Neuronal stem cell (in vitro differentiated cells): ENCODE measurements around the gene PTPRG.

Experiments
- DNase-seq: peaks from one replicate; pipeline ENCODE4 v3.0.0-alpha.2; 2013; ENCODE audit warnings: low spot score
- H2AFZ ChIP-seq: one replicate; pipeline ENCODE4 v1.6.1; 2013; ENCODE audit warnings: mild to moderate bottlenecking, low read length, inconsistent platforms
- H2AK5ac ChIP-seq: 2 replicates; pipeline ENCODE4 v1.6.1; 2013; ENCODE audit warnings: low read depth, mild to moderate bottlenecking, inconsistent platforms, low read length, moderate library complexity, mixed read lengths
- H2BK120ac ChIP-seq: 2 replicates; pipeline ENCODE4 v1.6.1; 2013; ENCODE audit warnings: low read depth, mild to moderate bottlenecking, inconsistent platforms, low read length, moderate library complexity, mixed read lengths
- H2BK12ac ChIP-seq: one replicate; pipeline ENCODE4 v1.6.1; 2013; ENCODE audit warnings: low read length, inconsistent platforms
- H2BK15ac ChIP-seq: 2 replicates; pipeline ENCODE4 v1.6.1; 2013; ENCODE audit warnings: mild to moderate bottlenecking, low read length, inconsistent platforms, mixed read lengths
- H2BK5ac ChIP-seq: one replicate; pipeline ENCODE4 v1.6.1; 2013; ENCODE audit warnings: inconsistent platforms, mild to moderate bottlenecking, low read length, moderate library complexity
- H3K14ac ChIP-seq: one replicate; pipeline ENCODE4 v1.6.1; 2013; ENCODE audit warnings: low read length, inconsistent platforms
- H3K18ac ChIP-seq: 2 replicates; pipeline ENCODE4 v1.6.1; 2013; ENCODE audit warnings: low read length, inconsistent platforms
- H3K23ac ChIP-seq: 2 replicates; pipeline ENCODE4 v1.6.1; 2013; ENCODE audit warnings: low read depth, mild to moderate bottlenecking, mixed read lengths, low read length, inconsistent platforms; ENCODE audit not compliant: poor library complexity
- H3K27ac ChIP-seq: replicated peaks from 3 replicates; pipeline ENCODE4 v1.5.1; 2013; ENCODE audit warnings: low read length, inconsistent platforms
- H3K27me3 ChIP-seq, 3 experiments: 2 replicates each; pipeline ENCODE4 v1.6.1; 2013; ENCODE audit warnings: low read length in 3 of 3, mild to moderate bottlenecking in 2 of 3, inconsistent platforms in 1 of 3, low read depth in 1 of 3, mixed read lengths in 1 of 3, moderate library complexity in 1 of 3; ENCODE audit not compliant: control insufficient read depth in 3 of 3, insufficient read depth in 3 of 3
- H3K36me3 ChIP-seq, 2 donors: replicated peaks in 1 of 2; 2 replicates each; pipeline ENCODE4 v1.6.1; 2013; ENCODE audit warnings: low read length in 2 of 2; ENCODE audit not compliant: control insufficient read depth in 2 of 2, insufficient read depth in 2 of 2
- H3K4ac ChIP-seq: 2 replicates; pipeline ENCODE4 v1.6.1; 2013; ENCODE audit warnings: inconsistent platforms, mild to moderate bottlenecking, low read length, moderate library complexity
- H3K4me1 ChIP-seq, 2 donors: 1 replicate in 1 of 2; 2 replicates in 1 of 2; pipeline ENCODE4 v1.6.1; 2013; ENCODE audit warnings: low read length in 2 of 2, low read depth in 1 of 2; ENCODE audit not compliant: control insufficient read depth in 2 of 2, insufficient read depth in 1 of 2
- H3K4me2 ChIP-seq: one replicate; pipeline ENCODE4 v1.6.1; 2013; ENCODE audit warnings: mild to moderate bottlenecking, low read length, inconsistent platforms; ENCODE audit not compliant: insufficient read depth, poor library complexity, severe bottlenecking
- H3K4me3 ChIP-seq, 2 donors: 2 replicates each; pipeline ENCODE4 v1.5.1; 2013; ENCODE audit warnings: low read length in 2 of 2, mild to moderate bottlenecking in 2 of 2, inconsistent platforms in 1 of 2, moderate library complexity in 1 of 2
- H3K79me1 ChIP-seq: one replicate; pipeline ENCODE4 v1.6.1; 2013; ENCODE audit warnings: low read depth, mild to moderate bottlenecking, inconsistent platforms, low read length, moderate library complexity
- H3K9ac ChIP-seq: one replicate; pipeline ENCODE4 v1.6.1; 2013; ENCODE audit warnings: mild to moderate bottlenecking, low read depth, low read length, inconsistent platforms; ENCODE audit not compliant: poor library complexity
- H3K9me3 ChIP-seq, 2 donors: replicated peaks in 1 of 2; 2 replicates each; pipeline versions ENCODE3 to v1.6.1; 2013; ENCODE audit warnings: low read length in 2 of 2, mild to moderate bottlenecking in 2 of 2, inconsistent platforms in 1 of 2, low read depth in 1 of 2, mixed read lengths in 1 of 2, moderate library complexity in 1 of 2; ENCODE audit not compliant: control insufficient read depth in 2 of 2, insufficient read depth in 1 of 2
- H4K8ac ChIP-seq: one replicate; pipeline ENCODE4 v1.6.1; 2013; ENCODE audit warnings: low read depth, mild to moderate bottlenecking, inconsistent platforms, low read length, moderate library complexity
- H4K91ac ChIP-seq: one replicate; pipeline ENCODE4 v1.6.1; 2013; ENCODE audit warnings: low read length, low read depth, mild to moderate bottlenecking, inconsistent platforms; ENCODE audit not compliant: poor library complexity
- WGBS, 2 donors: extraction: QIAGEN DNeasy Blood & Tissue Kit; methylation state at CpG; one replicate each; pipeline ENCODE4 v1.1.7; 2013; ENCODE audit warnings: missing lambda C conversion rate in 2 of 2, mixed read lengths in 1 of 2; ENCODE audit not compliant: insufficient read length in 2 of 2, insufficient replicate concordance in 1 of 2; ENCODE audit errors: extremely low coverage in 2 of 2; 5-methylcytosine and 5-hydroxymethylcytosine counted together

The PTPRG gene

DNA sequence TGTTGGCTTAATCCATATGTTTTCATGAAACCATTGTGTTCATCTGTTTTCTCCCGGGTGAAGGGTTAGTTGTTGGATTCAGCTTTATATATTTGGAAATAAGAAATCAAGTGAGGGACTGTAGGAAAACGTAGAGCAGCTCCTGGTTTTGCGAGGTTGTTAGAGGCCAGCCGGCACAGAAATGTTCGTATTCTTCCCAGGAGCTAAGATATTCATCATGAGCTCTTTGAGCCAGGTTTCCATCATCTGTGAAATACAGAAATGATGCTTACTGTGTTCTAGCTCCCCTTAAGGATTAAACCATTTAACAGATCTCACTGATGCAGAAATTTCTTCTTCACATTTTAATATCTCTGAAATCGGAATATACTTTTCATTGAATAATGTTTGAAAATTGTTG lies 235.5 kb downstream of the PTPRG start:
- Histone ChIP-seq H2BK5ac (no peak overlapping the region), H4K91ac (no peak overlapping the region), H3K4ac (no peak overlapping the region), H2AFZ (no peak overlapping the region), H3K79me1 (peaks cover 2% of the 10 kb centered on the region), H3K27ac (no peak overlapping the region), H4K8ac (no peak overlapping the region), H2AK5ac (no peak overlapping the region), H3K9ac (no peak overlapping the region), H3K18ac (no peak overlapping the region), H3K4me3 (no peak overlapping the region), H3K9me3 (no peaks in the 10 kb centered on the region), H3K23ac (no peak overlapping the region), H3K4me2 (no peak overlapping the region), H3K4me1 (peaks cover 4 to 6% of the 10 kb centered on the region in 2 donors), H3K36me3 (peaks cover 0 to 1% of the 10 kb centered on the region in 2 donors), H3K14ac (no peak overlapping the region), H2BK12ac (no peak overlapping the region), H3K27me3 (no peaks in the 10 kb centered on the region), H2BK15ac (no peak overlapping the region), H2BK120ac (no peak overlapping the region)
- no CpG with 5 or more reads among the region's 6 CpGs for WGBS, 2 donors
- DNase-seq = no peak

DNA sequence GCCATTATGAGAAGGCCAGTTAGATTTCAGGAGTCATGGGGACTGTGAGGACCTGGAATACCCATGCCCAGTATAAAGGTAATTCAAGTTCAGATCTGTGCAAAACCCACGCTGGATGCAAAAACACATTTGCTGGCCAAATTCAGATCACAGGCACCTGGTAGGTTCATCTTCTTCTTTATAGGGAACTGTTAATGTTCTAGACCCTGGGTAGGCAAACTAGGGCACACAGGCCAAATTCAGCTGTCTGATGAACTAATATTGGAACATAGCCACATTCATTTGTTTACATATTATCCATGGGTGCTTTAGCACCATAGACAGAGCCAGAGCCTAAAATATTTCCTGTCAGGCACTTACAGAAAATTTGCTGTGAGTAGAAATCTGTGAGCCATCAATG lies 241.4 kb downstream of the PTPRG start:
- WGBS, 2 donors = no CpG with 5 or more reads among the region's 1 CpG
- H4K91ac ChIP-seq = no peak overlapping the region
- H3K23ac ChIP-seq = no peak overlapping the region

GRCh38 chr3:61803983-61804382 lies 242.6 kb downstream of the PTPRG start:
- Histone ChIP-seq H3K27me3 (no peaks in the 10 kb centered on the region), H3K9me3 (no peaks in the 10 kb centered on the region), H3K4me2 (no peak overlapping the region), H3K79me1 (peaks cover 2% of the 10 kb centered on the region), H2BK12ac (no peak overlapping the region), H3K23ac (no peak overlapping the region), H3K4ac (no peak overlapping the region), H3K4me3 (no peak overlapping the region), H2BK15ac (no peak overlapping the region), H2BK5ac (no peak overlapping the region), H2BK120ac (no peak overlapping the region), H3K14ac (no peak overlapping the region), H4K8ac (no peak overlapping the region), H3K9ac (no peak overlapping the region), H3K4me1 (peaks cover 7 to 9% of the 10 kb centered on the region in 2 donors), H3K18ac (no peak overlapping the region), H4K91ac (no peak overlapping the region), H2AK5ac (no peak overlapping the region), H2AFZ (no peak overlapping the region), H3K27ac (no peak overlapping the region), H3K36me3 (peaks cover 0 to 1% of the 10 kb centered on the region in 2 donors)
- no peak for DNase-seq
- no CpG with 5 or more reads among the region's 1 CpG for WGBS, 2 donors

More for the DNA sequence above, 241.4 kb downstream of the PTPRG start:
- Histone ChIP-seq H3K4me3 (no peak overlapping the region), H2BK12ac (no peak overlapping the region), H2BK15ac (no peak overlapping the region), H3K9ac (no peak overlapping the region), H3K79me1 (peaks cover 2% of the 10 kb centered on the region), H3K27ac (no peak overlapping the region), H3K27me3 (no peaks in the 10 kb centered on the region), H2AK5ac (no peak overlapping the region), H2BK5ac (no peak overlapping the region), H2BK120ac (no peak overlapping the region), H4K8ac (no peak overlapping the region), H3K4me2 (no peak overlapping the region), H2AFZ (no peak overlapping the region), H3K9me3 (no peaks in the 10 kb centered on the region), H3K36me3 (peaks cover 0 to 1% of the 10 kb centered on the region in 2 donors), H3K14ac (no peak overlapping the region), H3K4ac (no peak overlapping the region), H3K18ac (no peak overlapping the region), H3K4me1 (peaks cover 2% of the 10 kb centered on the region in 2 donors)
- no peak for DNase-seq

DNA sequence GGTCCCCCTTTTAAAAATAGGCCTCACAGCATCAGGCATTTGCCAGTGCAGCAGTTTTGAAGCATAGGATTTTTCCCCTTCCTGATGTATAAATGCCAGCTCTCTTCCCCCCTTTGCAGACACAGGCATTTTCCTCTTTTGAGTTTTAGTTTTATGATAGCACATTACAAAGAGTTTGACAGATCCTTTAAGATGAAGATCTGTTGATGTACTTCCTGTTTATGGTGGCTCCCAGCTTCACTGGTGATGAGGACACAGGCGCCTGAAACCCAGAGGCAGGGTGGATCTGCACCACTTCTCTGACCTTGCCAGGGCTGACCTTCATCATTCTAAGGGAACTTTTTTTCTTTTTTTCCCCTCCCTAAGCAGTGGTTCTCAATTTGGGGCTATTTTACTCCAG lies 243.4 kb downstream of the PTPRG start:
- H2BK15ac ChIP-seq = no peak overlapping the region
- DNase-seq = no peak
- no peak overlapping the region for H3K18ac ChIP-seq
- no peak overlapping the region for H2AK5ac ChIP-seq
- whole genome bisulfite sequencing, 2 donors = no CpG with 5 or more reads among the region's 1 CpG
- H3K27me3 ChIP-seq = no peaks in the 10 kb centered on the region
- H2BK5ac ChIP-seq = no peak overlapping the region
- H3K4me1 ChIP-seq = peaks cover 8 to 9% of the 10 kb centered on the region in 2 donors
- no peaks in the 10 kb centered on the region for H3K79me1 ChIP-seq
- H2BK12ac ChIP-seq = no peak overlapping the region
- no peak overlapping the region for H3K4me3 ChIP-seq
- no peak overlapping the region for H3K23ac ChIP-seq
- H2BK120ac ChIP-seq = no peak overlapping the region
- no peak overlapping the region for H2AFZ ChIP-seq
- no peaks in the 10 kb centered on the region for H3K9me3 ChIP-seq
- H3K36me3 ChIP-seq = peaks cover 0 to 1% of the 10 kb centered on the region in 2 donors
- H3K14ac ChIP-seq = no peak overlapping the region
- no peak overlapping the region for H4K91ac ChIP-seq
- H3K4me2 ChIP-seq = no peak overlapping the region
- H4K8ac ChIP-seq = no peak overlapping the region
- H3K4ac ChIP-seq = no peak overlapping the region
- no peak overlapping the region for H3K9ac ChIP-seq
- no peak overlapping the region for H3K27ac ChIP-seq
